ENCODE results near the gene MAP3K2. TPM values are rescaled to one million over a fixed set of nuclear protein-coding genes. Genes with fewer than 3 reads are reported as not detected.

MAP3K2 gene
- total and polyA plus RNA-seq, 2 of the 4 experiments (the other 2 are of a cell fraction) = 6.2 to 30.8 TPM

GRCh38 chr2:127404466-127405254, 16.9 kb upstream of the MAP3K2 start:
- H4K5ac ChIP-seq (ENCODE audit: low read depth, low read length) = no peak overlapping the region
- no peak overlapping the region for H3K14ac ChIP-seq (replicated peaks; ENCODE audit: low read depth, low read length)
- WGBS, 2 experiments (ENCODE audit: extremely low coverage in 2 of 2, insufficient read length in 1 of 2) = 88% methylated on average over 2 of the region's 7 CpGs; no CpG with 5 or more reads in 1 of the 2 experiments
- no peak overlapping the region for H2BK20ac ChIP-seq (ENCODE audit: low read depth, low read length)
- H3K4me2 ChIP-seq (ENCODE audit: low read depth, low read length) = no peak overlapping the region
- 0 out of 2 replicates have a peak overlapping the region, but pooled peaks have one; percentile 22 for H2AK5ac ChIP-seq (ENCODE audit: low read depth, low read length)
- peak overlapping the region; percentile 4; the same call in 1 of the 2 replicates for H4K91ac ChIP-seq (ENCODE audit: insufficient read depth, low read depth, low read length)
- H2AK9ac ChIP-seq (replicated peaks; ENCODE audit: low read depth, low read length, poor library complexity) = no peak overlapping the region
- no peak for DNase-seq
- no peak overlapping the region; the same call in 2 of the 3 replicates for H2BK15ac ChIP-seq (ENCODE audit: low read depth, low read length)
- no peaks in the 10 kb centered on the region for H3K27me3 ChIP-seq (ENCODE audit: control insufficient read depth, insufficient read depth, low read length)
- peaks cover 25% of the 10 kb centered on the region for H3K9me1 ChIP-seq (ENCODE audit: insufficient read depth, low read length)
- POLR2A ChIA-PET (ENCODE audit: unreplicated experiment) = no interaction called here
- H3K36me3 ChIP-seq (ENCODE audit: control insufficient read depth, insufficient read depth, low read length) = no peaks in the 10 kb centered on the region
- no peak for ATAC-seq (ENCODE audit: low read depth)
- H3K4me3 ChIP-seq (ENCODE audit: insufficient read depth, low read depth, low read length) = no peak overlapping the region
- H3K4ac ChIP-seq (ENCODE audit: low read depth, low read length) = no peak overlapping the region; the same call in 1 of the 2 replicates
- dilution Hi-C loops (cut with HindIII; ENCODE audit: low sequenced_read_pairs, unreplicated experiment) (no loop called here), intact Hi-C loops (cut with micrococcal nuclease) (no loop called here), in situ Hi-C loops (cut with MboI; ENCODE audit: low sequenced_read_pairs) (no loop called here)
- H3K4me1 ChIP-seq (ENCODE audit: control insufficient read depth, insufficient read depth, low read length) = peaks cover 16% of the 10 kb centered on the region
- no peak overlapping the region for H3K9ac ChIP-seq (ENCODE audit: low read depth, low read length)
- no peak overlapping the region for H3K27ac ChIP-seq (ENCODE audit: insufficient read depth, low read length)
- no peak overlapping the region for H2BK5ac ChIP-seq (ENCODE audit: low read depth, low read length, poor library complexity, severe bottlenecking)
- 0 out of 2 replicates have a peak overlapping the region, but pooled peaks have one; percentile 25 for H3K23ac ChIP-seq (ENCODE audit: low read depth, low read length)
- no peak overlapping the region for H2AFZ ChIP-seq (replicated peaks; ENCODE audit: low read length, poor library complexity)
- H4K8ac ChIP-seq (ENCODE audit: low read depth in 2 of 2, low read length in 2 of 2) = no peak overlapping the region; a peak in 1 of 4 replicates
- H2BK120ac ChIP-seq (ENCODE audit: low read depth, low read length) = peak overlapping the region; percentile 17; the same call in 1 of the 2 replicates
- no peak for TF ChIP-seq BHLHE40 (IDR thresholded peaks at IDR 0.05; ENCODE audit: low read depth, low read length)
- no peak for TF ChIP-seq CHD1 (IDR thresholded peaks at IDR 0.05; ENCODE audit: low read depth, low read length)
- no peak for TF ChIP-seq SMC3 (IDR thresholded peaks at IDR 0.05; ENCODE audit: low read depth, low read length)
- no peak for TF ChIP-seq MXI1 (IDR thresholded peaks at IDR 0.05; ENCODE audit: borderline replicate concordance, low read depth, low read length)
- no peak for TF ChIP-seq MAZ (IDR thresholded peaks at IDR 0.05; ENCODE audit: borderline replicate concordance, low read depth, low read length)
- TF ChIP-seq, protein P1, sequence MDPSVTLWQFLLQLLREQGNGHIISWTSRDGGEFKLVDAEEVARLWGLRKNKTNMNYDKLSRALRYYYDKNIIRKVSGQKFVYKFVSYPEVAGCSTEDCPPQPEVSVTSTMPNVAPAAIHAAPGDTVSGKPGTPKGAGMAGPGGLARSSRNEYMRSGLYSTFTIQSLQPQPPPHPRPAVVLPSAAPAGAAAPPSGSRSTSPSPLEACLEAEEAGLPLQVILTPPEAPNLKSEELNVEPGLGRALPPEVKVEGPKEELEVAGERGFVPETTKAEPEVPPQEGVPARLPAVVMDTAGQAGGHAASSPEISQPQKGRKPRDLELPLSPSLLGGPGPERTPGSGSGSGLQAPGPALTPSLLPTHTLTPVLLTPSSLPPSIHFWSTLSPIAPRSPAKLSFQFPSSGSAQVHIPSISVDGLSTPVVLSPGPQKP (IDR thresholded peaks at IDR 0.05; ENCODE audit: borderline replicate concordance, low read depth, low read length) = no peak
- TF ChIP-seq RAD21 (IDR thresholded peaks at IDR 0.05; ENCODE audit: low read length) = no peak
- TF ChIP-seq NFE2L2 (IDR thresholded peaks at IDR 0.05; ENCODE audit: low read depth, low read length) = no peak
- TF ChIP-seq RFX5 (IDR thresholded peaks at IDR 0.05; ENCODE audit: low read depth, low read length) = no peak
- TF ChIP-seq RCOR1 (IDR thresholded peaks at IDR 0.05; ENCODE audit: insufficient replicate concordance, low read length) = no peak
- no peaks in the 10 kb centered on the region for H4K20me1 ChIP-seq (ENCODE audit: insufficient read depth, low read length)
- no peaks in the 10 kb centered on the region for H3K9me3 ChIP-seq (ENCODE audit: control insufficient read depth, insufficient read depth, low read length)
- CTCF ChIA-PET = no interaction called here
- H3K18ac ChIP-seq (ENCODE audit: low read depth, low read length) = no peak overlapping the region
- peaks cover 0 to 6% of the 10 kb centered on the region in 2 experiments; a peak in 1 of 4 replicates for H3K79me1 ChIP-seq (ENCODE audit: low read depth in 1 of 2, low read length in 2 of 2)
- BruUV-seq (replicated peaks) = no TSS peak
- no peak overlapping the region for H3K56ac ChIP-seq (ENCODE audit: extremely low read depth, insufficient read depth, low read length)
